SJSA1 (cell line): Measurements from ENCODE around the gene ZNF133. TPM values are rescaled to one million over a fixed set of nuclear protein-coding genes. Genes with fewer than 3 reads are reported as not detected.
A peak's percentile ranks its signal among the peaks of the same experiment; 100 is the strongest.
"Not testable (repeated sequence)": the region's sequence is repeated elsewhere in the genome, so short reads cannot be mapped to it uniquely, and the experiment has no call there.

ENCODE experiments used
- DNase-seq, 2 experiments: peaks; one replicate each; pipeline ENCODE4 v3.0.0-alpha.2; 2015 to 2020; ENCODE audit warnings: low spot score in 2 of 2, low read depth in 1 of 2
- H3K27ac ChIP-seq: fragments of 250-450 bp; sonication (Bioruptor Pico); 2 replicates; pipeline ENCODE4 v1.5.1; 2020; ENCODE audit warnings: mild to moderate bottlenecking, moderate library complexity
- H3K27me3 ChIP-seq: fragments of 250-450 bp; sonication (Bioruptor Pico); replicated peaks from 2 replicates; pipeline ENCODE4 v1.5.1; 2020; ENCODE audit warnings: mild to moderate bottlenecking, moderate library complexity
- H3K36me3 ChIP-seq: fragments of 250-450 bp; sonication (Bioruptor Pico); 2 replicates; pipeline ENCODE4 v1.5.1; 2020; ENCODE audit warnings: mild to moderate bottlenecking
- H3K4me1 ChIP-seq: fragments of 250-450 bp; sonication (Bioruptor Pico); replicated peaks from 2 replicates; pipeline ENCODE4 v1.6.1; 2021; ENCODE audit warnings: mild to moderate bottlenecking
- H3K4me3 ChIP-seq: fragments of 250-450 bp; sonication (Bioruptor Pico); 2 replicates; pipeline ENCODE4 v1.5.1; 2020; ENCODE audit warnings: mild to moderate bottlenecking
- H3K9me3 ChIP-seq: fragments of 250-450 bp; sonication (Bioruptor Pico); replicated peaks from 2 replicates; pipeline ENCODE4 v1.5.1; 2020; ENCODE audit warnings: mild to moderate bottlenecking
- total RNA-seq: library from RNA; depleted of rRNA; stranded (reverse); fragments of >200 nt; shearing (Covaris generic); gene quantifications from 2 replicates; pipeline ENCODE4 v1.2.3, GENCODE V29; 2014; rRNA removed

The ZNF133 gene
- 8.9 and 9.7 TPM in 2 replicates for total RNA-seq

- Histone ChIP-seq H3K4me1 (peaks cover 3% of the 10 kb centered on the region; the same call in 1 of the 2 replicates), H3K9me3 (peaks cover 12% of the 10 kb centered on the region), H3K27me3 (no peaks in the 10 kb centered on the region), H3K27ac (peak within 1 kb of the TSS; percentile 96), H3K36me3 (peaks cover 8% of the 10 kb centered on the region), H3K4me3 (peak within 1 kb of the TSS; percentile 61)
- DNase-seq = peak; percentile 91 to 99
These were observed at the start of gene ZNF133 for GRCh38 chr20:18287915-18288748. TSS of gene ZNF133 (plus strand) at chr20:18288527. CDS start at chr20:18305687, 17,160 bp downstream.

- H3K27me3 ChIP-seq = no peaks in the 10 kb centered on the region
- H3K9me3 ChIP-seq = no peaks in the 10 kb centered on the region
- no peak for DNase-seq
- H3K36me3 ChIP-seq = no peaks in the 10 kb centered on the region
- H3K27ac ChIP-seq = no peak overlapping the region
- H3K4me1 ChIP-seq = no peaks in the 10 kb centered on the region
- H3K4me3 ChIP-seq = no peak overlapping the region
These were observed 47.3 kb upstream of the ZNF133 start for GRCh38 chr20:18240997-18241396.

- Histone ChIP-seq H3K27ac (no peak overlapping the region), H3K4me3 (no peak overlapping the region), H3K9me3 (no peaks in the 10 kb centered on the region), H3K4me1 (no peaks in the 10 kb centered on the region), H3K36me3 (no peaks in the 10 kb centered on the region), H3K27me3 (no peaks in the 10 kb centered on the region)
- DNase-seq = no peak
These were observed 44.5 kb upstream of the ZNF133 start for GRCh38 chr20:18243802-18244201.

- H3K36me3 ChIP-seq, H3K27ac ChIP-seq, DNase-seq, H3K27me3 ChIP-seq, H3K4me1 ChIP-seq, H3K9me3 ChIP-seq, H3K4me3 ChIP-seq: not testable (repeated sequence)
These were observed 39.8 kb upstream of the ZNF133 start for GRCh38 chr20:18248545-18248944.

GRCh38 chr20:18250217-18250616, 38.1 kb upstream of the ZNF133 start:
- no peaks in the 10 kb centered on the region for H3K36me3 ChIP-seq
- H3K9me3 ChIP-seq = no peaks in the 10 kb centered on the region
- H3K27ac ChIP-seq = no peak overlapping the region
- no peak for DNase-seq
- peaks cover 5% of the 10 kb centered on the region for H3K4me1 ChIP-seq
- H3K4me3 ChIP-seq = no peak overlapping the region
- H3K27me3 ChIP-seq = 0 out of 2 replicates have a peak, but pooled peaks cover 5% of the 10 kb centered on the region

- peaks cover 5% of the 10 kb centered on the region for H3K4me1 ChIP-seq
- DNase-seq = peak; percentile 4 to 53
- H3K27me3 ChIP-seq = 0 out of 2 replicates have a peak, but pooled peaks cover 5% of the 10 kb centered on the region
- H3K9me3 ChIP-seq = no peaks in the 10 kb centered on the region
- no peak overlapping the region for H3K4me3 ChIP-seq
- no peaks in the 10 kb centered on the region for H3K36me3 ChIP-seq
- peak overlapping the region; percentile 32; the same call in 1 of the 2 replicates for H3K27ac ChIP-seq
These were observed 35.5 kb upstream of the ZNF133 start for GRCh38 chr20:18252597-18253451.

GRCh38 chr20:18254615-18255014, 33.7 kb upstream of the ZNF133 start:
- Histone ChIP-seq H3K4me1 (peaks cover 5% of the 10 kb centered on the region), H3K27ac (no peak overlapping the region), H3K4me3 (no peak overlapping the region), H3K9me3 (no peaks in the 10 kb centered on the region), H3K36me3 (no peaks in the 10 kb centered on the region), H3K27me3 (0 out of 2 replicates have a peak, but pooled peaks cover 5% of the 10 kb centered on the region)
- DNase-seq = no peak

- no peaks in the 10 kb centered on the region for H3K36me3 ChIP-seq
- H3K27ac ChIP-seq = no peak overlapping the region
- 0 out of 2 replicates have a peak, but pooled peaks cover 5% of the 10 kb centered on the region for H3K27me3 ChIP-seq
- H3K4me3 ChIP-seq = no peak overlapping the region
- DNase-seq = no peak
- H3K4me1 ChIP-seq = peaks cover 5% of the 10 kb centered on the region
- H3K9me3 ChIP-seq = no peaks in the 10 kb centered on the region
These were observed 32.8 kb upstream of the ZNF133 start for GRCh38 chr20:18255526-18255925.

- H3K27me3 ChIP-seq = 0 out of 2 replicates have a peak, but pooled peaks cover 5% of the 10 kb centered on the region
- H3K36me3 ChIP-seq = no peaks in the 10 kb centered on the region
- peaks cover 5% of the 10 kb centered on the region for H3K4me1 ChIP-seq
- H3K9me3 ChIP-seq = no peaks in the 10 kb centered on the region
- no peak overlapping the region for H3K27ac ChIP-seq
- no peak for DNase-seq
- H3K4me3 ChIP-seq = no peak overlapping the region
These were observed 31.8 kb upstream of the ZNF133 start for GRCh38 chr20:18256440-18257090.

- H3K27me3 ChIP-seq = no peaks in the 10 kb centered on the region; the same call in 1 of the 2 replicates
- no peaks in the 10 kb centered on the region for H3K4me1 ChIP-seq
- no peaks in the 10 kb centered on the region for H3K36me3 ChIP-seq
- H3K9me3 ChIP-seq = no peaks in the 10 kb centered on the region
- no peak for DNase-seq
- H3K4me3 ChIP-seq = no peak overlapping the region
- H3K27ac ChIP-seq = no peak overlapping the region
These were observed 30.0 kb upstream of the ZNF133 start for GRCh38 chr20:18258126-18258860.

GRCh38 chr20:18259730-18260129, 28.6 kb upstream of the ZNF133 start:
- Histone ChIP-seq H3K4me1 (no peaks in the 10 kb centered on the region), H3K36me3 (no peaks in the 10 kb centered on the region), H3K27me3 (no peaks in the 10 kb centered on the region; the same call in 1 of the 2 replicates), H3K27ac (no peak overlapping the region), H3K9me3 (no peaks in the 10 kb centered on the region), H3K4me3 (no peak overlapping the region)
- no peak for DNase-seq

- Histone ChIP-seq H3K27ac (no peak overlapping the region), H3K9me3 (no peaks in the 10 kb centered on the region), H3K4me3 (no peak overlapping the region), H3K36me3 (no peaks in the 10 kb centered on the region), H3K4me1 (no peaks in the 10 kb centered on the region), H3K27me3 (no peaks in the 10 kb centered on the region; the same call in 1 of the 2 replicates)
- DNase-seq = no peak
These were observed 24.6 kb upstream of the ZNF133 start for GRCh38 chr20:18263723-18264122.

GRCh38 chr20:18265441-18265840, 22.9 kb upstream of the ZNF133 start:
- DNase-seq = no peak
- no peaks in the 10 kb centered on the region for H3K36me3 ChIP-seq
- H3K27me3 ChIP-seq = peaks cover 3% of the 10 kb centered on the region; the same call in 1 of the 2 replicates
- H3K27ac ChIP-seq = no peak overlapping the region
- H3K4me1 ChIP-seq = no peaks in the 10 kb centered on the region
- H3K4me3 ChIP-seq = no peak overlapping the region
- no peaks in the 10 kb centered on the region for H3K9me3 ChIP-seq
